HEK293T (cell line): ENCODE measurements around the gene LCK.

Source experiments
- CTCF ChIA-PET: fragments of 350-600 bp; formaldehyde crosslinking; extraction: SDS; loops from one replicate; lab custom pipeline; 2021; ENCODE audit warnings: antibody characterized with exemption, inconsistent platforms; lab: Yijun Ruan, JAX
- POLR2A ChIA-PET: fragments of 350-600 bp; formaldehyde crosslinking; extraction: SDS; loops from one replicate; lab custom pipeline; 2020; ENCODE audit warnings: antibody characterized with exemption, inconsistent platforms; lab: Yijun Ruan, JAX
- DNase-seq: peaks from one replicate; pipeline ENCODE4 v3.0.0; 2012; ENCODE audit warnings: mixed read lengths; ENCODE audit errors: extremely low spot score
- ARNT ChIP-seq: fragments of 450-650 bp; IDR thresholded peaks from 2 replicates; pipeline ENCODE4 v1.6.1; 2017; ENCODE audit warnings: mild to moderate bottlenecking
- BHLHE40 ChIP-seq: fragments of 450-650 bp; IDR thresholded peaks from 2 replicates; pipeline ENCODE4 v1.6.1; 2016; ENCODE audit warnings: mild to moderate bottlenecking, moderate library complexity, borderline replicate concordance
- CTBP1 ChIP-seq: fragments of 450-650 bp; IDR thresholded peaks from 2 replicates; pipeline ENCODE4 v1.6.1; 2016; ENCODE audit warnings: borderline replicate concordance
- ELF4 ChIP-seq: fragments of 450-650 bp; IDR thresholded peaks from 2 replicates; pipeline ENCODE4 v1.6.1; 2017; ENCODE audit warnings: antibody characterized with exemption
- FOXA1 ChIP-seq: fragments of 450-650 bp; IDR thresholded peaks from 2 replicates; pipeline ENCODE4 v1.6.1; 2016; ENCODE audit warnings: mild to moderate bottlenecking
- FOXK2 ChIP-seq: fragments of 450-650 bp; IDR thresholded peaks from 2 replicates; pipeline ENCODE4 v1.6.1; 2016; ENCODE audit warnings: mild to moderate bottlenecking
- FOXM1 ChIP-seq: fragments of 450-650 bp; IDR thresholded peaks from 2 replicates; pipeline ENCODE4 v1.6.1; 2017; ENCODE audit warnings: mild to moderate bottlenecking, borderline replicate concordance
- HDGF ChIP-seq: fragments of 450-650 bp; IDR thresholded peaks from 2 replicates; pipeline ENCODE4 v1.6.1; 2017; ENCODE audit warnings: antibody characterized with exemption, borderline replicate concordance
- L3MBTL2 ChIP-seq: fragments of 450-650 bp; conservative IDR thresholded peaks from 2 replicates; pipeline ENCODE4 v1.6.1; 2016; ENCODE audit warnings: mild to moderate bottlenecking
- LEF1 ChIP-seq: fragments of 450-650 bp; IDR thresholded peaks from 2 replicates; pipeline ENCODE4 v1.6.1; 2017; ENCODE audit warnings: mild to moderate bottlenecking, borderline replicate concordance
- NFRKB ChIP-seq: fragments of 450-650 bp; IDR thresholded peaks from 2 replicates; pipeline ENCODE4 v1.6.1; 2016; ENCODE audit warnings: mild to moderate bottlenecking, moderate library complexity
- SP1 ChIP-seq: fragments of 450-650 bp; IDR thresholded peaks from 2 replicates; pipeline ENCODE4 v1.6.1; 2017
- SUZ12 ChIP-seq: fragments of 450-650 bp; IDR thresholded peaks from 2 replicates; pipeline ENCODE4 v1.6.1; 2016; ENCODE audit warnings: mild to moderate bottlenecking
- TARDBP ChIP-seq: fragments of 450-650 bp; IDR thresholded peaks from 2 replicates; pipeline ENCODE4 v1.6.1; 2016
- ZNF384 ChIP-seq: fragments of 450-650 bp; IDR thresholded peaks from 2 replicates; pipeline ENCODE4 v1.6.1; 2016
- TF ChIP-seq, protein P1 (sequence below): fragments of 450-650 bp; IDR thresholded peaks from 2 replicates; pipeline ENCODE4 v1.6.1; 2016

LCK gene

DNA sequence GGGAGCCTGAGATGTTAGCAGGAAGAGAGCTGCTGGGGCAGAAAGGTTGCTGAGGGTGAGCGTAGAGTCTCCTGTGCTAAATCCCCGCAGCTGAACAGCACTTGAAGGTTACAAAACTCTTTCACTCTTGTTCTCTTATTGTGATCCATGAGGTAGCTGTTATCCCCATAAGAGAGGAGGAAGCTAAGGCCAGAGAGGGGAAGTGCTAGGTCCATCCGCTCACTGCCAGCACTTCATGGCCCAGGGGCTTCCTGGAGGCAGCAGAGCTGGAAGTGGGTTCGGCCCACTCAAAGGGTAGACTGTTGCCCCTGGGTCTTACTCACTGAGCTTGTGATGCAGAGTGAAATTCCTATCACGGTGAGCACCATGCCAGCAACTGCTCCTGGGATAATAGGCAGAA, 34.5 kb upstream of the LCK start:
- DNase-seq, result no peak
- POLR2A ChIA-PET, result interaction anchor here (1.0 to 3.0 kb wide), 7 partner anchors 10 to 37 kb away, joined by 3 to 21 read pairs (median 3); partner anchors contain the start of genes IQCC and TXLNA
- CTCF ChIA-PET, result interaction anchor here (0.8 to 1.7 kb wide), 10 partner anchors 9 to 197 kb away, joined by 3 to 7 read pairs (median 4); partner anchors contain the start of genes CCDC28B, IQCC and TXLNA
- TF ChIP-seq SUZ12 (no peak), NFRKB (no peak), BHLHE40 (no peak), ZNF384 (no peak), FOXM1 (no peak), L3MBTL2 (no peak), CTBP1 (no peak), SP1 (no peak), ELF4 (no peak), LEF1 (no peak), FOXK2 (no peak), TARDBP (no peak), ARNT (no peak), FOXA1 (no peak)
- TF ChIP-seq, protein P1, sequence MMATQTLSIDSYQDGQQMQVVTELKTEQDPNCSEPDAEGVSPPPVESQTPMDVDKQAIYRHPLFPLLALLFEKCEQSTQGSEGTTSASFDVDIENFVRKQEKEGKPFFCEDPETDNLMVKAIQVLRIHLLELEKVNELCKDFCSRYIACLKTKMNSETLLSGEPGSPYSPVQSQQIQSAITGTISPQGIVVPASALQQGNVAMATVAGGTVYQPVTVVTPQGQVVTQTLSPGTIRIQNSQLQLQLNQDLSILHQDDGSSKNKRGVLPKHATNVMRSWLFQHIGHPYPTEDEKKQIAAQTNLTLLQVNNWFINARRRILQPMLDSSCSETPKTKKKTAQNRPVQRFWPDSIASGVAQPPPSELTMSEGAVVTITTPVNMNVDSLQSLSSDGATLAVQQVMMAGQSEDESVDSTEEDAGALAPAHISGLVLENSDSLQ, result no peak

DNA sequence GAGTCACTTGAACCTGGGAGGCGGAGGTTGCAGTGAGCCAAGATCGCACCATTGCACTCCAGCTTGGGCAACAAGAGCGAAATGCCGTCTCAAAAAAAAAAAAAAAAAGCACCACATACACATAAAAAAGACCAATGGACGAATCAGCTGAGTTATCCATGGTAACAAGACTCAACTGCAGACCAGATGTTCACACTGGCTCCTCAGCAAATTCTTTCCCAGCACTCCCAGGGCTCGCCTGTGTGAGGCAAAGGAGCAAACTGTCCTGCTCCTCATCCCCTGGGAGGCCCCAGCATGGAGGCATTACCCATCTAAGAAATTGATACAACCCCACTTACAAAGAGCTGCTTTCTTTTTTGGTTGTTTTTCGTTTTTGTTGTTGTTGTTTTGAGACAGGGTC, 32.0 kb upstream of the LCK start:
- CTCF ChIA-PET, result no interaction called here
- POLR2A ChIA-PET, result interaction anchor here (3.4 kb wide), 1 partner anchor 13 kb away, joined by 10 read pairs; the partner anchor contains the start of gene IQCC
- TF ChIP-seq ZNF384, result no peak
- no peak for DNase-seq

DNA sequence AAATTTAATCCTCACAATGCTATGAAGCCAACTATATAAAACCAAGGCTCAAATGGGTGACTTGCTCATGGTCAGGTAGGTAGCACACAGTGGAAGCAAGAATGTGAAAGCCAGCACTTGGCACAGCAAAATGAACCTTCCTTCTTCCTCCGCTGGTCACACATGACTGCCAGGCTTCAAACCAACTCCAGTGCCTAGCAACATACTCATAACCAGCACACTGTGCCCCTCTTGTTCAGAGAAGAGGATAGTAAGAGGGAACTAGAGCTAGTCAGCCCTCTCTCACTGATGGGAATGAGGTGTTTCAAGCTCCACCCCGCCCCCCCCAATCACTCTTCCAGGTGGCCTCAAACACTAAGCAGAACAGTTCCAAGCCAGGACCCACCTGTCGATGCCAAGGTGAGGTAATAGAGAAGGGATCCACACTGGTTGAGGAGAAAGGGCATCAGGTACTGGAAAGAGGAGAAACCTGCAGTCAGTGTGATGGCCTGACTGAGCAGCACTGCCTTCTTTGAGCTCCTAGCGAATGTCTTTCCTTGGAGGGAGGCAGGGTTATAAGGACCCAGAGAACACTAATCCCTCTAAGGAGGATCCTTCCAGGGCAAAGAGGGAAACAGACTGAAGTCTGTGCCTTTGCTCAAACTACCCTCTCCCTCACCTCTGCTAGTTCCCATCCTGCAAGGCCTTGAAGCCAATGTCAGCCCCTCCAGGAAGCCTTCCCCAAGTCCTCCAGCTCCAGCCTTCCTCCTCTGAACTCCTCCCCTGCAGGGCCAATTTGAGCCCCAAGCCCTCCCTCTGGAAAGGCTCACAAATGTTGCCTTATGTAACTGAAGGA, 30.1 kb upstream of the LCK start:
- TF ChIP-seq CTBP1, result no peak
- TF ChIP-seq FOXA1, result no peak
- TF ChIP-seq HDGF, result no peak
- TF ChIP-seq NFRKB, result no peak
- TF ChIP-seq TARDBP, result no peak
- TF ChIP-seq ZNF384, result no peak
- TF ChIP-seq BHLHE40, result no peak
- no peak for TF ChIP-seq SUZ12
- no peak for TF ChIP-seq LEF1
- DNase-seq, result no peak
- ChIA-PET POLR2A (interaction anchor here (0.6 to 3.4 kb wide), 3 partner anchors 12 to 113 kb away, joined by 3 to 10 read pairs (median 3); partner anchors contain the start of gene IQCC), CTCF (interaction anchor here (1.0 kb wide), 1 partner anchor 10 kb away, joined by 3 read pairs; no protein-coding TSS in a partner anchor)

DNA sequence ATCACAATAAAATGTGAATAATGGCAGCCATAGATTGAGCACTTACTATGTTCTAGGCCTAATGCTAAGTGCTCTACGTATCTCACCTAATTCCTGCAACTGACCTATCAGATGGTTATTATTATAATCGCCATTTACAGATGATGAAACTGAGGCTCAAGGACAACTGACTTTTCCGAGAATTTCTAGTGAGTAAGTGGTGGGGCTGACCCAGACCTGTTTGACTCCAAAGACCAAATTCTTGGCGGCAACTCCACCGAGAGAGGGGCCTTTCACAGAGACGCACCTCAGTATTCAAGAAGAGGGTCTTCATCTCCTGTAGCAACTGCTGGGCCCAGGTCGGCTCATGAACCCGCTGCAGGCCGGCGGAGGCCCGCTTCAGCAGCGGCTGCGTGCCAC, 29.5 kb upstream of the LCK start:
- POLR2A ChIA-PET, result interaction anchor here (3.4 kb wide), 1 partner anchor 16 kb away, joined by 10 read pairs; the partner anchor contains the start of gene IQCC
- TF ChIP-seq HDGF (no peak), NFRKB (no peak), ZNF384 (no peak), BHLHE40 (no peak), ARNT (no peak), FOXM1 (no peak), FOXK2 (no peak), SUZ12 (no peak), CTBP1 (no peak), SP1 (no peak), L3MBTL2 (no peak), LEF1 (no peak), TARDBP (no peak), ELF4 (no peak), FOXA1 (no peak)
- TF ChIP-seq, protein P1, result no peak
- CTCF ChIA-PET, result interaction anchor here (1.0 kb wide), 1 partner anchor 9 kb away, joined by 3 read pairs; no protein-coding TSS in a partner anchor
- DNase-seq, result no peak

DNA sequence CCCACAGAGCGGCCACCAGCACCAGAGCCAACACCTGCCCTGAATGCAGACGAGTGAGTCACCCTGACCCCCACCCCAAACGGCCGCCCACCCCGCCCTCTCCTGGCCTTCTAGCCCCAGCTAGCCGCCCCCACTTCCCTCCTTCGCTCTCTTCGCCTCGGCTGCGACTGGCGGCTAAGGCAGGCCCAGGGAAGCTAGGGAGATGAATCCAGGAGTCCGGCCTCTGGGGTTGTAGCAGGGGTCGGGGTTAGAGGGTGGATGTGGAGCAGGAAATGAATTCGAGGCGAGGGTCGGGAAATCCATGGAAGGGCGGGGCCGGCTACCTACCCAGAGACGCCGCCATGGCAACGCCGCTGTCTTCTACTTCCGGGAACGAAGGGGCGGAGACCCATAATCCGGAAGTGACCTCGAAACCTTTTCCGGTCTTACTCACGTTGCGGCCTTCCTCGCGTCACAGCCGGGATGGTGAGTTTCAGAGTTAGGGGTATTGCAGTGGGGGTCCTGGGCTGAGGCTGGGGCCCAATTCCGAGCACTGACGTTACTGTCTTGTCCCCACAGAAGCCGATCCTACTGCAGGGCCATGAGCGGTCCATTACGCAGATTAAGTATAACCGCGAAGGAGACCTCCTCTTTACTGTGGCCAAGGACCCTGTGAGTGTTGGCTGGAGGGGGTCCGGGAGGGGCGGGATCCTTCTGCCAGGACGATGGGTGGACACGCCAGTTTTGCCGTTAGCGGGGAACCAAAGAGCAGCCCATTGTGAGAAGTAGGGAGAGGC, 28.9 kb upstream of the LCK start, which contains the start of the genes EIF3I and TMEM234:
Gene EIF3I, plus strand, starts transcription at position 428 of the 776 bp plus-strand sequence. Its CDS starts 35 bp downstream, at position 463.
Gene TMEM234, minus strand, starts transcription at position 374 of the 776 bp plus-strand sequence. Its CDS starts 31 bp downstream, at position 343.
- peak; percentile 100 for DNase-seq
- POLR2A ChIA-PET, result interaction anchor here (0.6 to 3.4 kb wide), 4 partner anchors 14 to 150 kb away, joined by 3 to 10 read pairs (median 4); partner anchors contain the start of genes DCDC2B and IQCC
- CTCF ChIA-PET, result interaction anchor here (1.0 kb wide), 1 partner anchor 9 kb away, joined by 3 read pairs; no protein-coding TSS in a partner anchor
- no peak for TF ChIP-seq FOXK2
- no peak for TF ChIP-seq NFRKB
- TF ChIP-seq ELF4, result peak; percentile 97
- no peak for TF ChIP-seq SP1
- peak; percentile 52; the same call in 1 of the 2 replicates for TF ChIP-seq L3MBTL2
- TF ChIP-seq ZNF384, result no peak
- no peak for TF ChIP-seq ARNT

DNA sequence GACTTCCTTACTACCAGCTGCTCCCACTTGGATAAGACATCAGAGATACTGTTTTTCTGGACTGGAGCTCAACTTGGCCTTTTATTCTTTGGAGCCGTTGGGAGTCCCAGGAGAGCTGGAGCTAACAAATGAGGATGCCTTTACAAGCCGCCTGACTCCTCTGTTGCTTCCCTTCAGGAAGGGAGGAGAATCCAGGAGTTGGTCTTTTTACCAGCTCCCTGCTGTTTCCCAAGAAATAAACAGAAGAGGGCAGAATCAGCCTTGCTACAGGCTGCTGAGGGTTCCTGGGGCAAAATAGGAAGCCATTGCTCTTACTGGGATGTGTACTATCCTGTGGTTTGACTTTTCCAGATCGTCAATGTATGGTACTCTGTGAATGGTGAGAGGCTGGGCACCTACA, 27.4 kb upstream of the LCK start:
- CTCF ChIA-PET, result no interaction called here
- POLR2A ChIA-PET, result interaction anchor here (1.9 kb wide), 1 partner anchor 12 kb away, joined by 5 read pairs; no protein-coding TSS in a partner anchor
- DNase-seq, result no peak
- TF ChIP-seq SUZ12 (no peak), FOXK2 (no peak), TARDBP (no peak), HDGF (no peak)
